ENCODE results near the gene MUC22.

Gene MUC22

DNA sequence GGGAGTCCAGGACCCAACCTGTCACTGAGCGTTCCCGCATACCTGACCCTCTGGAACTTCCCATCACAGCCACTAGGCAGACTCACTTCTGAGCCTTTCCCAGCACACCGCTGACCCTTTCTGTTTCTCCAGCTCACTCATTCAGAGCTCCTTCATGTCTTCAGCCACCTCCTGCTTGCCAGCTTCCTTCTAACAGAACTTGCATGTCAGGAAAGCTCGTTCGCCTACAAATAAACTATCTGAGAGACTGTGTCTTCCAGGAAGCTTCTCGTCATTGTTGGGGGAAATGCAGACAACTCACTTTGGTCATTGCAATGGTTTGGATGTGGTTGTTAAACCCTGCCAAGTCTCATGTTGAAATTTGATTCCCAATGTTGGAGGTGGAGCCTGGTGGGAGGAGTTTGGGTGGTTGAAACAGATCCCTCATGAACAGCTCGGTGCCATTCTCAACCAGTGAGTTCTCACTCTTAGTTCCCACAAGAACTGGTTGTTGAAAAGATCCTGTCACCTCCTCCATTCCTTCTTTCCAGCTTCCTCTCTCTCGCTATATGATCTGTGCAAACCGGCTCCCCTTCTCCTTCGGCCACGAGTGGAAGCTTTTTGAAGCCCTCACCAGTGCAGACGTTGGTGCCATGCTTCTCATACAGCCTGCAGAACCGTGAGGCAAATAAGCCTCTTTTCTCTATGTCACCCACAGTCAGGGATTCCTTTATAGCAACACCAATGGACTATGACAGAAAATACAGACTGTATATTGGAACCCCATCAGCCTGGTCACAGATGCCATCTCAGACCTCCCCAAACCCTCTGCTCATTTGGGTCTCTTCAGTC is 28.1 kb upstream of the MUC22 start:
- H3K4me3 ChIP-seq (ENCODE audit: low read depth, low read length) = no peak overlapping the region
- TF ChIP-seq CTCF (IDR thresholded peaks at IDR 0.05; ENCODE audit: insufficient read depth, low read depth, low read length, missing control alignments) = no peak
- DNase-seq (ENCODE audit: low read depth) = no peak

- DNase-seq (ENCODE audit: low read depth) = no peak
- no peak for TF ChIP-seq CTCF (IDR thresholded peaks at IDR 0.05; ENCODE audit: insufficient read depth, low read depth, low read length, missing control alignments)
Measured at GRCh38 chr6:30983439-30983838, 26.8 kb upstream of the MUC22 start, which contains the start of gene MUC21. MUC21 (plus strand) TSS chr6:30983718; CDS start chr6:30983959, 241 bp downstream.

DNA sequence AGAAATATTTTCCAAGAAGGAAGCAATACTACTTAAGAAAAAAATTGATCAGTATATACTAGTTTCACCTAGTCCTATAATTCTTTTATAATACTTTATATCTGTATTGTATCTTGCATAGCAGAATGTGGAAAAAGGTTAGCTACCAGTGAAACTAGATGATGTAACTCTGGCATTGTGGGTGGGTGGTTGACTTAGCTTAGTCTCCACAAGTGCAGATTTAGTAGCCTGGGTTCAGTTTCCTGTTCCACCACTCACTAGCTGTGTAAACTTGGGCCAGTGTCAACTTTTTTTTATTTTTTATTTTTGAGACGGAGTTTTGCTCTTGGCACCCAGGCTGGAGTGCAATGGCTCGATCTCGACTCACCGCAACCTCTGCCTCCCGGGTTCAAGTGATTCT is 24.8 kb upstream of the MUC22 start:
- no peak overlapping the region for H3K4me3 ChIP-seq (ENCODE audit: low read depth, low read length)
- no peak for TF ChIP-seq CTCF (IDR thresholded peaks at IDR 0.05; ENCODE audit: insufficient read depth, low read depth, low read length, missing control alignments)
- DNase-seq (ENCODE audit: low read depth) = no peak

More at GRCh38 chr6:30983439-30983838, 26.8 kb upstream of the MUC22 start, which contains the start of gene MUC21:
- no peak within 1 kb of the TSS for H3K4me3 ChIP-seq (ENCODE audit: low read depth, low read length)

- no peak overlapping the region for H3K4me3 ChIP-seq (ENCODE audit: low read depth, low read length)
- TF ChIP-seq CTCF (IDR thresholded peaks at IDR 0.05; ENCODE audit: insufficient read depth, low read depth, low read length, missing control alignments) = no peak
- no peak for DNase-seq (ENCODE audit: low read depth)
Measured at GRCh38 chr6:30987304-30987703, 23.0 kb upstream of the MUC22 start.

DNA sequence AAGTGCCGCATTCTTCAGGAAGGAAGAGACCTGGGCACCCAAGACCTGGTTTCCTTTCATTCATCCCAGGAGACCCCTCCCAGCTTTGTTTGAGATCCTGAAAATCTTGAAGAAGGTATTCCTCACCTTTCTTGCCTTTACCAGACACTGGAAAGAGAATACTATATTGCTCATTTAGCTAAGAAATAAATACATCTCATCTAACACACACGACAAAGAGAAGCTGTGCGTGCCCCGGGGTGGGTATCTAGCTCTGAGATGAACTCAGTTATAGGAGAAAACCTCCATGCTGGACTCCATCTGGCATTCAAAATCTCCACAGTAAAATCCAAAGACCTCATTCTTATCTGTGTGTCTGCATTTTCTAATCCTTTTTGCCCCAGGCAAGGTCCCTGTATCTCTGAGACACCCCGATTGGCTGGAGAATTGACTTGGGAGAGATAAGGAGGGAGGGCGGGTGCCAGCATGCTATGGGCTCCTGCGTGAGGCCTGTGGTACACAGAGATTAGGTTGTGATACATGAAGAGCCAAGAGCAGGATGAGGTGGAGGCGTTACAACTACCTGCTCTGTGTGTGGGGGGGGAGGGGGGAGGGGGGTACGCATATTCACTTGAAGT is 22.0 kb upstream of the MUC22 start:
- TF ChIP-seq CTCF (IDR thresholded peaks at IDR 0.05; ENCODE audit: insufficient read depth, low read depth, low read length, missing control alignments) = no peak
- no peak overlapping the region for H3K4me3 ChIP-seq (ENCODE audit: low read depth, low read length)
- no peak for DNase-seq (ENCODE audit: low read depth)

DNA sequence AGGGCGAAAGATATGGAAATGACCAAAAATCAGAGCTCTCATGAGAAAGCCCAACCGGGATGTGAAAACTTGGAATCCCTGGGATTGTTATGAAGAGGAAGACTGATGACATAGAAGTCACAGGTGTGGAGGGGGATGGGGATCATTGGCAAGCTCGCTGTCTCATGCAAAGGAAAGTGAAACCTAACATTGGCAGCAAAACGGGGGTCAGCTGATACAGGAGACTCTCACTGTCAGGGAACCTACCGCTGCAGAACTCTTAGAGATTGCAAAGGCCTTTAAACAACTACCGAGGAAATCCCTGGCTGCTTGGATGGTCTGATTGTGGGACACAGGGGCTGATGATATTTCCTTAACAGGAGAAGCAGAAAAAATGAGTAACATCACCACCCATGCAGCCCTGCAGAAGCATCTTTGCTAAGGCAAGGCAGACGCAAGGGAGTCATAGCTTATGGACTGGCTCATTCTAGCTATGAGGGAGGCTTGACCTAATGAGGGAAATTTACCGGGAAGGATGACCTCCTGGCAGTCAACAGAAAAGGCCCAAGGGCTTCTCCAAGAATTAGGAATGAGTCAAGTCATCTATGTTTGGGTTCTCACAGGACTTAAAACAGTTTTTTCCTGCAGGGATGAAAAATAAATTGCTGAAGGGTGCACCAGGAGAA is 19.7 kb upstream of the MUC22 start:
- no peak overlapping the region for H3K4me3 ChIP-seq (ENCODE audit: low read depth, low read length)
- TF ChIP-seq CTCF (IDR thresholded peaks at IDR 0.05; ENCODE audit: insufficient read depth, low read depth, low read length, missing control alignments) = no peak
- peak; percentile 20 for DNase-seq (ENCODE audit: low read depth)

Measured in GM12865 (cell line).